GM12865 (cell line): Measurements from ENCODE around the gene DENND1A.
"Not testable (repeated sequence)": the region's sequence is repeated elsewhere in the genome, so short reads cannot be mapped to it uniquely, and the experiment has no call there.

Experiments
- DNase-seq: peaks from one replicate; pipeline ENCODE4 v3.0.0; 2010; ENCODE audit warnings: low read depth
- H3K4me3 ChIP-seq: 2 replicates; pipeline ENCODE4 v1.5.1; 2011; ENCODE audit warnings: mild to moderate bottlenecking, low read depth, low read length, control low read depth
- TF ChIP-seq, protein P1 (sequence below): IDR thresholded peaks from 2 replicates; pipeline ENCODE4 v1.5.1; 2011; ENCODE audit warnings: low read length, control low read depth, low read depth, inconsistent platforms; ENCODE audit not compliant: insufficient read depth; ENCODE audit errors: missing control alignments

Gene DENND1A

DNA sequence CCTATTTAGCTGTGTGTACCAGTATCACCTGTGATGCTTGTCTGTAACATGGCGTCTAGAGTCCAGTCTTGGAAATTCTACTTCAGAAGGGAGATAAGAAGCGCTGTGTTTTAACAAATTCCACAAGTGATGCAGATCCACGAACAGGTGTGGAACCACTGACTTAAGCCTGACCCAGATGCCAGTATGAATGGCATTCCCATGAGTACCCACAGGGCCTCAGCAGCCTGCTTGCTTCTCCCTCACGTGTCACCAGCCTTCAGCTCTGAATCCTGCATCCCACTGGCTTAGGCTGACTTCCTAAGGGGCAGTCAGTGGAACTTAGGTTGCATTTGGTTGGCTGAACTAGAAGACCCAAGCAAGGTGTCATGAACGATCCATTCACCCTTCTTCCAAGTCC lies 8.5 kb upstream of the DENND1A start:
- TF ChIP-seq, protein P1, sequence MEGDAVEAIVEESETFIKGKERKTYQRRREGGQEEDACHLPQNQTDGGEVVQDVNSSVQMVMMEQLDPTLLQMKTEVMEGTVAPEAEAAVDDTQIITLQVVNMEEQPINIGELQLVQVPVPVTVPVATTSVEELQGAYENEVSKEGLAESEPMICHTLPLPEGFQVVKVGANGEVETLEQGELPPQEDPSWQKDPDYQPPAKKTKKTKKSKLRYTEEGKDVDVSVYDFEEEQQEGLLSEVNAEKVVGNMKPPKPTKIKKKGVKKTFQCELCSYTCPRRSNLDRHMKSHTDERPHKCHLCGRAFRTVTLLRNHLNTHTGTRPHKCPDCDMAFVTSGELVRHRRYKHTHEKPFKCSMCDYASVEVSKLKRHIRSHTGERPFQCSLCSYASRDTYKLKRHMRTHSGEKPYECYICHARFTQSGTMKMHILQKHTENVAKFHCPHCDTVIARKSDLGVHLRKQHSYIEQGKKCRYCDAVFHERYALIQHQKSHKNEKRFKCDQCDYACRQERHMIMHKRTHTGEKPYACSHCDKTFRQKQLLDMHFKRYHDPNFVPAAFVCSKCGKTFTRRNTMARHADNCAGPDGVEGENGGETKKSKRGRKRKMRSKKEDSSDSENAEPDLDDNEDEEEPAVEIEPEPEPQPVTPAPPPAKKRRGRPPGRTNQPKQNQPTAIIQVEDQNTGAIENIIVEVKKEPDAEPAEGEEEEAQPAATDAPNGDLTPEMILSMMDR: no peak
- no peak for DNase-seq
- H3K4me3 ChIP-seq: no peak overlapping the region

DNA sequence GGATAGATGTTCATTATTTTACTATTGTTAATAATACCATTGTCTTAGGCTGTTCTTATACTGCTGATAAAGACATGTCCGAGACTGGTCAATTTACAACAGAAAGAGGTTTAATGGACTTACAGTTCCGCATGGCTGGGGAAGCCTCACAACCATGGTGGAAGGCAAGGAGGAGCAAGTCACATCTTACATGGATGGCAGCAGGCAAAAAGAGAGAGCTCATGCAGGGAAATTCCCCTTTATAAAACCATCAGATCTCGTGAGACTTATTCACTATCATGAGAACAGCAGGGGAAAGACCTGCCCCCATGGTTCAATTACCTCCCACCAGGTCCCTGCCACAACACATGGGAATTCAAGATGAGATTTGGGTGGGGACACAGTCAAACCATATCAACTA lies 6.6 kb upstream of the DENND1A start:
- H3K4me3 ChIP-seq, DNase-seq: not testable (repeated sequence)

DNA sequence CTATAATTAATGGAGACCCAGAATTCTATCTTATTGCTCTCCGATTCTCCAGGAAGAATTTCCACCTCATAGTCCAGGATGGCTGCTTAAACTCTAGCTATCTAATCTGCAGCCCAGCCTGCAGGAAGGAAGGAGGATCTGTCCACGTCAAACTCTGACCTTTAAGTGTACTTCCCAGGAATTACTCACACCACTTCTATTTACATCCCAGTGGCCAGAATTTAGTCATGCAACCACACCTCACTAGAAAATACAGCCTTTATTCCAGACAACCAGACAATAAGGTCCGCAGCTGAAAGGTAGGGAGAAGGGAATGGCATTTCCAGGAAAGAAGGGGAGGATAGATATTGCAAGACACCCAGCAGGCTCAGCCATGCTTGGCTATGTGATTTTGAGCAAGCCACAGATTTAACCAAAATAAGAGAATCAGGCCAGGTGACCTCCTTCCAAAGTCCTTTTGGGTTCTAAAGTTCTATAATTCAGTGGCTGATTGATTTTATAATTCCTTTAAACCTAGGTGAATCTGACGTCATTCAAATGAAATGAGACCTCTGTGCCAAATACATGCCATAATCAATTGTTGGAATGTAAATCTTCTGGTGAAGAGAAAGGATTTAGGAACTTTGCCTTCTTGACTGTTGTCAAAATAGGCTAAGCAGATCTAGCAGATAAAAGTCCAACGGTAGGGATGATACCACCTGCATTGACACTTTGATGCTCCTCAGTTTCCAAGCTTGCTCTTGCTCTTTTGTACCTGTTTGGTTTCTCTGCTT lies 3.7 kb upstream of the DENND1A start:
- no peak overlapping the region for H3K4me3 ChIP-seq
- TF ChIP-seq, protein P1: no peak
- DNase-seq: no peak

DNA sequence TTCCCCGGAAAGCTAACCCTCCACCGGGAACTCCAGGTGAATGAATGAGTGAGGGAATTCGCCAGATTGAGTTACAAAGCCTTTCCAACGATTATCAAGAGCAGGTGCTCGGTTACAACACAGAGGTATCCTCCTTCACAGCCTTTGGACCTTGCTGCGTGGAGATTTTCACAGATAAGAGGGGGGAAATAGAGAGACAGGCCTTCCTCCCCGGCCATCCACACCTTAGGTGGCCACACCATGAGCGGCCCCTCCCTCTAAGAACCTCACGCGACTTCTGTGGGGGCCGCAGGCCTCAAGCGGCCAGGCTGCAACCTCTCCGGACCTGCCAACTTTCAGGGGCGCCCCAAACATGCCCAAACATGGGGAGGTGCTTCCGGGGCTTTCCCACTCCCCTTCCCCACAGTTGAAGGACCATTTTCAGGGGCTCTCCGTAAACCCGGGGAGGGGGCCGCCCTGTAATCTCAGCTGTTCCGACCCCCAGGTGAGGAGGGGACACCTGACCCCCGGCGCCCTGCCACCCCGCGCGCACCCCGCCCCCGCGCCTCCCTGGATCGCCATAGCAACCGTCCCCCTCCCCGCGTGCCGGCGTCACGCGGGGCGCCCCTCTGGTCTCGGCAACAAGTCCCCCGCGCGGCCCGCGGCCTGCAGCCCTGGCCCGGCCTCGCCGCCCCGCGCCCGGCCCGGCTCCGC lies 603 bp downstream of the DENND1A start:
- H3K4me3 ChIP-seq: peak overlapping the region; percentile 91
- DNase-seq: peak; percentile 66
- TF ChIP-seq, protein P1: no peak

DNA sequence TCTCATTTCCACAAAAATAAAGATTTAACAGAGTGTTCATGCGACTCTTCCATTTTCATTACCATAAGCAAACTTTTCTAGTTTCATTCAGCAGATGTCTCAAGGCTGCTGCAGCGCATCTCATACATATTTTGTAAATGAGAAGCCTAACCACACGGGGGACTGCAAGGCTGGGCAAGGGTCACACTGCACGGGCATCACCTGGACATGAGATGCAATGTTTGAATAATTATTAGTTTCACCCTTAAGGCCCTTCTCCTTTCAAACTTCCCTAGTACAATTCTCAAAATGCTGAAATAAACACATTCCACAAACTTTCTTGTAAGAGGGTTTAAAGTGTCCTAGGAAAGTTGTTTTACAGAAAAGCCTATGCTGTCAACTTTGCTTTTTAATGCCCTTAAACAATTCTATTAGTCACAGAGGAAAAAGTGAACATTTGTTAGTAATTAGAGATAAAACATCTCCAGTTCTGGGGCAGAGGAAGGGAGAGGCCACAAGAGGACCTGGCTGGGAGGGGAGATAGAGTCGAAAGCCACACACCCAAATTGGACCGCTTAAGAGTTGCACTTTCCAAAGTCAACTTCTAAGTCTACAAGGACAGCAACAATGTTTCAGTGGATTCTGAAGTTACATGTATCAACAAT lies 1.3 kb downstream of the DENND1A start:
- TF ChIP-seq, protein P1: no peak
- DNase-seq: peak; percentile 63
- peak overlapping the region; percentile 91 for H3K4me3 ChIP-seq

DNA sequence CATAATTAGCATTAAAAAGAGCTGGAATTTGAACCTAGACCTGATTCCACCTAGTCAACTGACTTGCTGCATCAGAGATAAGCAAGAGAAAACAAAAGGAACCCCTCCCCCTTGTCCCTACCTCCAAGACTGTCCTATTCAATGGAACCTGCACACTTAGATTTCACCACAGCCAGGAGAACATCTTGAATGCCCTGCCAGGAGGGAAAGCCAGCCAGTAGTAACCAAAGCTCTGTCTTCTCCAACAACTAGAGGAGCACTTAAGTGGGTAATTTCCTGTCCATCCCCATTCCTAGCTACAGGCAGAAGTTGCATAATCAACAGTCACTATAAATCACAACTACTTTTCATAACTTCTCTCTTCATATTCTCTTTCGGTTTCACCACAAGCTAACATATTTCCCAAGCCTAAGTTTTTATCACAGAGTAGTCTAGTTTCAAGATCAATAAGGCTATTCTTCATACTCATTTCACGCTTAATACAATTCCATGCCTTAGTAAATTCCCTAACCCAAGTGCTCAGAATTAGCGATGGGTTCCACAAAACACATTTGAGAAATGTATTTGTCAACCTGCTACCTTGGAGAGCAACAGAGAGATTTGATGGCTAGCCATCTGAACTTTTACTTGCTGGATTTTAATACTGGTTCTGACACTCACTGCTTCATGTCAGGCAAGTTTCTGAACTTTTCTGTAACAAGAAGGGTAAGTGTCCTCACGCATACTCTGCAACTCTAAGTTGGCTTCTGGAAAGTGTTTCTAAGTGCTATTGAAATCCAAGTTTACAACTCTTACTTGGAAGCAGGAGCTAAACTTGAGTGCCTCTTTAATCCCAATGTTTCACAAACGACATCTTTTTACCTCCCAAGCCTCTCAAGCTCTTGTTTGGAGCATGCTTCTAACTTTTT lies 2.0 kb downstream of the DENND1A start:
- TF ChIP-seq, protein P1: no peak
- peak; percentile 59 for DNase-seq
- H3K4me3 ChIP-seq: peak overlapping the region; percentile 91

DNA sequence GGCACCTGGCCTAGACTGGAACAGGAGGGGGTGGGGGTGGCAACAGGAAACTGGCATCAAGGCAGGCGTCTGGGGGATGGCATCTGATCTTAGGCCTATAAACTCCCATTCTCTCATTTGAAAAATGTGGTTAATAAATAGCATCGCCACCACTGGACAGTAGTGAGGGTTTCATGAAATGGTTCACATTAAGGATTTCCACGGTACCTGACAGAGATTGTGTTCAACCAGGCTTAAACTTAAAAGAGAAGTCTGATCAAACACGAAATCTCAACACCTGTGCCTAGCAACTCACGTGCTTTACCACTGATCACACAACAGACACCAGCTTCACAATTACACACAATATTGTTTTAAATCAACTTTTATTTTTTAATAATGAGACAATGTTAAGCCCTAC lies 3.0 kb downstream of the DENND1A start:
- TF ChIP-seq, protein P1: no peak
- peak overlapping the region; percentile 91 for H3K4me3 ChIP-seq
- no peak for DNase-seq
